MM.1S (cell line): ENCODE data around the gene METTL27.
"Not testable (repeated sequence)": the region's sequence is repeated elsewhere in the genome, so short reads cannot be mapped to it uniquely, and the experiment has no call there.

Experiments
- CTCF ChIP-seq: fragments of 300-600 bp; sonication (generic); IDR thresholded peaks from 2 replicates; pipeline ENCODE4 v1.5.1; 2016; ENCODE audit warnings: antibody characterized with exemption, low read length, mixed read lengths
- EZH2 ChIP-seq: fragments of 300-600 bp; sonication (generic); optimal IDR thresholded peaks from 2 replicates; pipeline ENCODE3; 2017; ENCODE audit warnings: low read depth, mild to moderate bottlenecking, antibody characterized with exemption, low read length, mixed read lengths
- EZH2phosphoT487 ChIP-seq: fragments of 300-600 bp; sonication (generic); IDR thresholded peaks from 2 replicates; pipeline ENCODE4 v1.6.1; 2018; ENCODE audit warnings: antibody characterized with exemption, low read length

GRCh38 chr7:73787786-73788048 is 54.6 kb downstream of the METTL27 start:
- TF ChIP-seq CTCF, EZH2, EZH2phosphoT487: not testable (repeated sequence)
